Activated CD8-positive, alpha-beta T cell treated with anti-CD3 and anti-CD28 coated beads, Interleukin-2, amount 10 ng/mL, durations not matched to agents 7 days and 5 days (primary cell): ENCODE results near the gene NUF2. TPM values are rescaled to one million over a fixed set of nuclear protein-coding genes. Genes with fewer than 3 reads are reported as not detected.

Experiments used
- ATAC-seq: fragments of 150-1000 bp; cut with Tn5 transposase; one replicate; pipeline ENCODE4 v1.10.0; 2021; ENCODE audit warnings: moderate library complexity
- CTCF ChIA-PET: fragments of 350-600 bp; sonication (Branson Sonifier 250); formaldehyde crosslinking; loops from one replicate; lab custom pipeline; 2021; ENCODE audit warnings: antibody characterized with exemption; lab: Charles Lee
- POLR2A ChIA-PET: fragments of 350-600 bp; sonication (Branson Sonifier 250); formaldehyde crosslinking; loops from one replicate; lab custom pipeline; 2021; ENCODE audit warnings: antibody characterized with exemption; lab: Charles Lee
- DNase-seq: peaks from one replicate; pipeline ENCODE4 v3.0.0-alpha.2; 2020
- H3K27ac Mint-ChIP-seq: one replicate; pipeline ENCODE4 v1.8.0; 2021; ENCODE audit warnings: mild to moderate bottlenecking, mixed read lengths
- H3K27me3 Mint-ChIP-seq: one replicate; pipeline ENCODE4 v1.8.0; 2021; ENCODE audit warnings: low read depth, mixed read lengths
- H3K36me3 Mint-ChIP-seq: one replicate; pipeline ENCODE4 v1.8.0; 2021; ENCODE audit warnings: low read depth, mixed read lengths
- H3K4me1 Mint-ChIP-seq: one replicate; pipeline ENCODE4 v1.8.0; 2021; ENCODE audit warnings: low read depth, mixed read lengths
- H3K4me3 Mint-ChIP-seq: one replicate; pipeline ENCODE4 v1.8.0; 2021; ENCODE audit warnings: mild to moderate bottlenecking, mixed read lengths
- H3K9me3 Mint-ChIP-seq: one replicate; pipeline ENCODE4 v1.8.0; 2022; ENCODE audit warnings: mixed read lengths; ENCODE audit not compliant: insufficient read depth
- total RNA-seq, 2 experiments: library from RNA; stranded (reverse); gene quantifications; one replicate each; pipeline ENCODE4 v1.2.3, GENCODE V29; 2021

Gene NUF2
- total RNA-seq, 2 experiments from 2014 or later, result 75.2 to 81.1 TPM

DNA sequence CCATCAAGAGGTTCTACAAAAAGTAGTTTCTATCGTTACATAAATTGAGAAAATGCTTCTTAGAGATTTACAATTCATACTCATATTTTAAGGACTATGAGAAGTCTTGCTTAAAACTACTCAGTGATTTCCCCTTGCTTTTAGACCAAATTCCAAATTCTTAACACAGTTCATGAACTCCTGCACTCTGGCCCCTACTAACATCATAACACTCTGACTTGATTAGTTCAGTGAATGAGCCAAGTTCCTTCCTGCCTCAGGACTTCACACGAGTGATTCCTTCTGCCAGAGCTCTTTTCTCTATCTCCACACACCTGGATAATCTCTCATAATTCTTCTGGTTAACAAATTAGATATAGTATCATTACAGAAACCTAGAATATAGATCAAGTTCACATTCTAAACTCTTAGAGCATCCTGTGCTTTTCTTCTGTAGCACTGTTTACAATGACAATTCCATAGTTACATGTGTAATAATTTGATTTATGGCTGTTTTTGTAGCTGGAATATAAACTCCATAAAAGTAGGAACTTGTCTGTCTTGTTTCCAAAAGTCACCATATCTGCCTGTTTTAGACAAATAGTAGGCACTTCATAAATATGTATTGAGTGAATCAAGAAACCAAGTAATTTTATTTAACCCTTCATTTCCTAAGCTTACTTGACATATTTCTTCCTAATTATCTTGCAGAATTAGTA lies 59.9 kb downstream of the NUF2 start:
- no peak for ATAC-seq
- ChIA-PET CTCF (no interaction called here), POLR2A (no interaction called here)
- Mint-ChIP-seq H3K9me3 (no peaks in the 10 kb centered on the region), H3K4me3 (no peak overlapping the region), H3K4me1 (no peaks in the 10 kb centered on the region), H3K27me3 (peaks cover 15% of the 10 kb centered on the region), H3K36me3 (no peaks in the 10 kb centered on the region), H3K27ac (no peak overlapping the region)
- no peak for DNase-seq

DNA sequence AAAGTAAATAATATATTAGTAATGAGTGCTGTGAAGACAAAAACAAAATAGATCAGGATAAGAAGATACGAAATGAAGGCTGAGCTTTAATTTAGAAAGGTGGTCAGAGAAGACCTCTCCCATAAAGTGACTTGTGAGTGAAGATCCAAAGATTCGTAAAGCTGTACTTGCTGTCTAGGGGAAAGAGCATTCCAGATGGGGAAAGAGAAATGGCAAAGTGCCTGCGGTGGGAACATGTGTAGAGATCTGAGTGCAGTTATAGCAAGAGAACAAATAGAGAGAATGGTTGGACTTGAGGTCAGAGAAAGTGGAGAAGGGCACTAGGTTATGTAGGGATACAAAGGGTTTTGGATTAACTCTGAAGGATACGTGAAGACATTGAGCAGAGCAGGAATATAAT lies 60.6 kb downstream of the NUF2 start:
- ChIA-PET CTCF (no interaction called here), POLR2A (no interaction called here)
- Mint-ChIP-seq H3K9me3 (no peaks in the 10 kb centered on the region), H3K4me1 (no peaks in the 10 kb centered on the region), H3K27ac (no peak overlapping the region), H3K4me3 (no peak overlapping the region), H3K27me3 (peaks cover 12% of the 10 kb centered on the region), H3K36me3 (no peaks in the 10 kb centered on the region)
- ATAC-seq (no peak), DNase-seq (no peak)

DNA sequence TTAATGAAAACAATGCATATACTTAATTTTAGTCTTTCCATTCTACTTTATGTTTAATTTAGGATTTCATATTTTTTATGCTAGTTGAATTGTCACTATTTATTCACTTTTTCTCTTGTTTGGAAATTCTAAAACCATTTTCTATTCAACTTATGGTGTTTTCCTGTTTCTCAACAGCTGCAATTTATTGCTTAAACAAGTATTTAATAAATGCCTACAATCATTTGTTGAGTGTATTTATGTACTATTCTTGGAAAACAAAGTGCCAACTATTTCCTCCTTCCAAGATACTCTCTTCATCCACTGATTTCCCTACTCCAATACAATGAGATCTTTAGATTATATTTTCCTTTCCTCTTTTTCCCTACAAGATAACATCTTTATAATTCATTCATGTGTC lies 65.4 kb downstream of the NUF2 start:
- ATAC-seq (no peak), DNase-seq (no peak)
- no peaks in the 10 kb centered on the region for H3K36me3 Mint-ChIP-seq
- H3K4me3 Mint-ChIP-seq, result no peak overlapping the region
- peaks cover 11% of the 10 kb centered on the region for H3K27me3 Mint-ChIP-seq
- H3K9me3 Mint-ChIP-seq, result no peaks in the 10 kb centered on the region
- H3K4me1 Mint-ChIP-seq, result no peaks in the 10 kb centered on the region
- ChIA-PET POLR2A (no interaction called here), CTCF (no interaction called here)
- H3K27ac Mint-ChIP-seq, result no peak overlapping the region

GRCh38 chr1:163388970-163389369 lies 67.2 kb downstream of the NUF2 start:
- CTCF ChIA-PET, result no interaction called here
- H3K27ac Mint-ChIP-seq, result no peak overlapping the region

GRCh38 chr1:163395790-163396189 lies 74.0 kb downstream of the NUF2 start:
- DNase-seq (no peak), ATAC-seq (no peak)
- Mint-ChIP-seq H3K4me1 (no peaks in the 10 kb centered on the region), H3K36me3 (no peaks in the 10 kb centered on the region), H3K4me3 (no peak overlapping the region), H3K9me3 (no peaks in the 10 kb centered on the region), H3K27ac (no peak overlapping the region), H3K27me3 (no peaks in the 10 kb centered on the region)
- ChIA-PET CTCF (no interaction called here), POLR2A (no interaction called here)

More at GRCh38 chr1:163388970-163389369, 67.2 kb downstream of the NUF2 start:
- Mint-ChIP-seq H3K4me1 (no peaks in the 10 kb centered on the region), H3K36me3 (no peaks in the 10 kb centered on the region), H3K4me3 (no peak overlapping the region), H3K9me3 (no peaks in the 10 kb centered on the region), H3K27me3 (peaks cover 3% of the 10 kb centered on the region)
- DNase-seq, result no peak
- ATAC-seq, result no peak
- POLR2A ChIA-PET, result no interaction called here

- ATAC-seq (no peak), DNase-seq (no peak)
- Mint-ChIP-seq H3K27ac (no peak overlapping the region), H3K27me3 (no peaks in the 10 kb centered on the region), H3K36me3 (no peaks in the 10 kb centered on the region), H3K4me1 (no peaks in the 10 kb centered on the region), H3K4me3 (no peak overlapping the region), H3K9me3 (no peaks in the 10 kb centered on the region)
- POLR2A ChIA-PET, result no interaction called here
- CTCF ChIA-PET, result interaction anchor here (0.8 kb wide), 1 partner anchor 13 kb away, joined by 3 read pairs; no protein-coding TSS in a partner anchor
Measured at GRCh38 chr1:163397451-163398200, 75.9 kb downstream of the NUF2 start.

GRCh38 chr1:163399001-163399400 lies 77.2 kb downstream of the NUF2 start:
- ChIA-PET CTCF (no interaction called here), POLR2A (no interaction called here)
- no peak overlapping the region for H3K4me3 Mint-ChIP-seq
- H3K4me1 Mint-ChIP-seq, result no peaks in the 10 kb centered on the region
- DNase-seq (no peak), ATAC-seq (no peak)
- no peak overlapping the region for H3K27ac Mint-ChIP-seq
- H3K9me3 Mint-ChIP-seq, result no peaks in the 10 kb centered on the region
- no peaks in the 10 kb centered on the region for H3K36me3 Mint-ChIP-seq
- no peaks in the 10 kb centered on the region for H3K27me3 Mint-ChIP-seq

DNA sequence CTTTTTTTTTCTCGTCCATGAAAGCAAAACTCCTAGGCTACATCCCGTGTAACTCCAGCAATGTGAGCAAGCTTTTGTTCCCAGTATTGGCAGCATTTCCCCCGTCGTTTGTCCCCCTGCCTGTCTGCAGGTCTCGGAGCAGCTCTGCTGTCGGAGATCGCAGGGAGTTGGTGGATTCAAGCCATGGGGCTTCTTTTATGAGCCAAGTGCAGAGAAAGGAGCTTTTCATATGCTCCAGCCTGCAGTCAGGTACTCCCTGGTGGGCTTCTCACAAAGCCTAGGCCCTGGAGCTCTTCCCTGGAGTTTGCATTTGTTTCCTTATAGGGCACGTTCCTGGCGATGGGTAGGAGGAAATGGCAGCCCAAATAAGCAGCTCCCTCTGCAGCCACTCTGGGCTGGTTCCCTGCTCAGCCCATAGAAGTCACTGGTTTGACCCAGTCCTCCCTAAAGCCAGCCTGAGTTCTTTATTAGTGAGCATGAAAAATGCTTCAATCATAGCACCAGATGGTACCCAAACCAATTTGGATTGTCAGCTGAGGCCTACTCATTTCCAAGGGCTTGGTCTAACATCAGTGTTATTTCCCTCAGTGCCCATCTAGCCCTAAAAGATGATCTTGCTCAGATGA lies 78.3 kb downstream of the NUF2 start:
- DNase-seq, result no peak
- ChIA-PET POLR2A (no interaction called here), CTCF (no interaction called here)
- ATAC-seq, result no peak
- Mint-ChIP-seq H3K36me3 (no peaks in the 10 kb centered on the region), H3K27me3 (no peaks in the 10 kb centered on the region), H3K9me3 (no peaks in the 10 kb centered on the region), H3K4me1 (no peaks in the 10 kb centered on the region), H3K27ac (no peak overlapping the region), H3K4me3 (no peak overlapping the region)

DNA sequence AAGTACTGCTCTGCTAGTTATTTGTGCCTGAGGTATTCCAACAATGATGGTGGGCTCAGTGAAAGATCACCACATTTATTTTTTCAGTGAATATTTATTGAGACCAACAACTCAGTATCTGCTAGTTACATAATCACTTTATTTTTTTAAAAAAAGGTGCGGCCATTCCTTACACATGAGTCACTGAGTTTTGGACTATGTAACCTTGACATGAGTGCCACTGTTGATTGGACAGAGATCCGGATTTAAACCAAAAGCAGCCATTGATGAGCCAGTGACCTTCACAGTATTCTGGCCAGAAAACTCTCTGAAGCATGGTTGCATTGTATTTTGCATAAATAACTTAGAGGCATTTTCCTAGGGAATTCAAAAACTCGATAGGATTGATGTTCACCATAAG lies 79.5 kb downstream of the NUF2 start:
- no peaks in the 10 kb centered on the region for H3K9me3 Mint-ChIP-seq
- H3K27ac Mint-ChIP-seq, result no peak overlapping the region
- no peaks in the 10 kb centered on the region for H3K4me1 Mint-ChIP-seq
- ChIA-PET CTCF (no interaction called here), POLR2A (no interaction called here)
- no peaks in the 10 kb centered on the region for H3K36me3 Mint-ChIP-seq
- H3K27me3 Mint-ChIP-seq, result no peaks in the 10 kb centered on the region
- no peak for ATAC-seq
- DNase-seq, result no peak
- H3K4me3 Mint-ChIP-seq, result no peak overlapping the region

Other genes starting within 250 kb of the NUF2 start
- 1 to 10 TPM in 1 of 2 experiments, under 1 TPM in 1; 0.66 to 2.6 TPM for gene RGS5, start 119.0 kb upstream of the NUF2 start, total RNA-seq